Epithelial cell of esophagus (primary cell): ENCODE measurements around the gene CACNB4.

Experiments
- DNase-seq: peaks from one replicate; pipeline ENCODE4 v3.0.0; 2010; ENCODE audit warnings: low read depth
- H3K4me3 ChIP-seq: 2 replicates; pipeline ENCODE4 v1.5.1; 2011; ENCODE audit warnings: mild to moderate bottlenecking, low read length, control low read depth
- TF ChIP-seq, protein P1 (sequence below): IDR thresholded peaks from 2 replicates; pipeline ENCODE4 v1.5.1; 2011; ENCODE audit warnings: low read depth, mild to moderate bottlenecking, low read length, control low read depth, inconsistent platforms; ENCODE audit not compliant: insufficient read depth; ENCODE audit errors: missing control alignments

CACNB4 gene

GRCh38 chr2:151823651-151824050, 275.2 kb downstream of the CACNB4 start:
- no peak overlapping the region for H3K4me3 ChIP-seq
- no peak for DNase-seq
- TF ChIP-seq, protein P1, sequence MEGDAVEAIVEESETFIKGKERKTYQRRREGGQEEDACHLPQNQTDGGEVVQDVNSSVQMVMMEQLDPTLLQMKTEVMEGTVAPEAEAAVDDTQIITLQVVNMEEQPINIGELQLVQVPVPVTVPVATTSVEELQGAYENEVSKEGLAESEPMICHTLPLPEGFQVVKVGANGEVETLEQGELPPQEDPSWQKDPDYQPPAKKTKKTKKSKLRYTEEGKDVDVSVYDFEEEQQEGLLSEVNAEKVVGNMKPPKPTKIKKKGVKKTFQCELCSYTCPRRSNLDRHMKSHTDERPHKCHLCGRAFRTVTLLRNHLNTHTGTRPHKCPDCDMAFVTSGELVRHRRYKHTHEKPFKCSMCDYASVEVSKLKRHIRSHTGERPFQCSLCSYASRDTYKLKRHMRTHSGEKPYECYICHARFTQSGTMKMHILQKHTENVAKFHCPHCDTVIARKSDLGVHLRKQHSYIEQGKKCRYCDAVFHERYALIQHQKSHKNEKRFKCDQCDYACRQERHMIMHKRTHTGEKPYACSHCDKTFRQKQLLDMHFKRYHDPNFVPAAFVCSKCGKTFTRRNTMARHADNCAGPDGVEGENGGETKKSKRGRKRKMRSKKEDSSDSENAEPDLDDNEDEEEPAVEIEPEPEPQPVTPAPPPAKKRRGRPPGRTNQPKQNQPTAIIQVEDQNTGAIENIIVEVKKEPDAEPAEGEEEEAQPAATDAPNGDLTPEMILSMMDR = no peak

GRCh38 chr2:151819920-151820319, 278.9 kb downstream of the CACNB4 start:
- TF ChIP-seq, protein P1 = no peak
- no peak for DNase-seq
- no peak overlapping the region for H3K4me3 ChIP-seq

GRCh38 chr2:151817929-151818328, 280.9 kb downstream of the CACNB4 start:
- DNase-seq = peak; percentile 3
- TF ChIP-seq, protein P1 = no peak
- no peak overlapping the region for H3K4me3 ChIP-seq

DNA sequence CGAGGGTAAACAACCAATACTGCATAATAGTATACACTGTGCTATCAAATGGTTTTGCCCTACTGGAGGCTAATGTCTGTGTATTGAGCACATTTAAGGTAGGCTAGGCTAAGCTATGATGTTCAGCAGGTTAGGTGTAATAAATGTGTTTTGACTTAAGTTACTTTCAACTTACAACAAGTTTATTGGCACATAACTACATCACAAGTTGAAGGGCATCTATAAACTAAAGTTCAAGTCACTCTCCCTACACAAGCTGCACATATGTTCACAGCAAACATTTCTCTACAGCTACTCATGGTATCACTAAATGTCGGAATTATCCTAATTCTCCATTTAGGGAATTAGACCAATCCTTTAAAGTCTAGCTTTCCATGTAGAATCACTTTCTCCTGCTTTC, 282.0 kb downstream of the CACNB4 start:
- DNase-seq = no peak
- H3K4me3 ChIP-seq = no peak overlapping the region

GRCh38 chr2:151815821-151816489, 282.9 kb downstream of the CACNB4 start:
- TF ChIP-seq, protein P1 = no peak
- H3K4me3 ChIP-seq = no peak overlapping the region
- DNase-seq = no peak

More for the DNA sequence above, 282.0 kb downstream of the CACNB4 start:
- TF ChIP-seq, protein P1 = no peak

DNA sequence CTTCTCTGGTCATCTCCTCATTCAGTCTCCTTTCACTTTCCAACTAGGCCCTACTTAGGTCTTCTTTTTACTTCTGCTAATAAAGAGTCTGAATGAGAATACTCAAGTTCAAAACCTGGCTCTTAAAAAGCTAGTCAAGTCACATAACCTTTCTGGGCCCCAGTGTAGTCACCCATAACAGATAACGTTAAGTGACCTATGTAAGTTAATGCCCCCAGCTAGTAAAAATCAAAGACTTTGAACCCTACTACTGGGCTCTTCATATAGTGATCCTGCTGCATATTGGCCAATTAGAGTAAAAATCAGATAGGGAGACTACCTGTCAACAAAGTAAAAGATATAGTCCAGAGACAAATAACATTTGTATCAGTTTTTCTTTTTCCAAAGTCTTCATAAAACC, 288.4 kb downstream of the CACNB4 start:
- TF ChIP-seq, protein P1 = no peak

DNA sequence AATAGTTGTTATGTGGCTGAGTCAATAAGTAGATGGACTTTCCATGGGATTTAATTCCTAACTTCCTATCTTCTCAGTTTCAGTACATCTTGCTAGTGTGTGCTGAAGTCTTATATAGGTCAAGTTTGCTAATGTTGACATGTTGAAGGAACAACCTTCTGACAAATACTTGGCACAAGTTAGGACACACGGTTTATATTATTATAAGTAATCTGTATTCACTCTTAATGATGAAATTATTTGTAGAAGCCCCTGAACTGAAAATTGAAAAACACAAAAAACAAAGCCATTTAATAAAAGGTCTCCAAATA, 289.8 kb downstream of the CACNB4 start:
- no peak overlapping the region for H3K4me3 ChIP-seq
- DNase-seq = no peak
- TF ChIP-seq, protein P1 = no peak

More for the DNA sequence above, 288.4 kb downstream of the CACNB4 start:
- DNase-seq = no peak
- H3K4me3 ChIP-seq = no peak overlapping the region
